ENCODE measurements around the gene CBX7. TPM values are rescaled to one million over a fixed set of nuclear protein-coding genes. Genes with fewer than 3 reads are reported as not detected.
A peak's percentile ranks its signal among the peaks of the same experiment; 100 is the strongest.

The CBX7 gene
- total and polyA plus RNA-seq, 2 donors (not counting 3 experiments of a cell fraction or from before 2014, with no cell fraction given), result 3.4 to 7.1 TPM

- POLR2A ChIA-PET, result interaction anchor here (0.8 to 1.4 kb wide), 2 partner anchors 169 to 170 kb away, joined by 3 to 4 read pairs; no protein-coding TSS in a partner anchor
- no peaks in the 10 kb centered on the region for H3K9me1 ChIP-seq (replicated peaks; ENCODE audit: control insufficient read depth, extremely low read depth, insufficient read depth, low read length)
- H3K27ac ChIP-seq (ENCODE audit: insufficient read depth, low read depth, low read length), result no peak overlapping the region
- H3K36me3 ChIP-seq (ENCODE audit: control insufficient read depth in 2 of 2, extremely low read depth in 1 of 2, insufficient read depth in 2 of 2, low read length in 2 of 2), result no peaks in the 10 kb centered on the region
- no peaks in the 10 kb centered on the region for H3K79me2 ChIP-seq (ENCODE audit: control insufficient read depth, insufficient read depth, low read length)
- intact Hi-C loops (cut with micrococcal nuclease) (no loop called here), dilution Hi-C loops (cut with MboI; ENCODE audit: extremely low pct_ligation_motif_present, low sequenced_read_pairs) (no loop called here)
- H3K9me3 ChIP-seq (replicated peaks; ENCODE audit: control insufficient read depth, insufficient read depth, low read length), result no peaks in the 10 kb centered on the region
- H2AFZ ChIP-seq (ENCODE audit: low read depth, low read length), result no peak overlapping the region
- DNase-seq (ENCODE audit: low read depth, low spot score), result peak; percentile 42
- CTCF ChIA-PET, result interaction anchor here (1.0 to 1.6 kb wide), 5 partner anchors 13 to 280 kb away, joined by 3 to 5 read pairs (median 3); no protein-coding TSS in a partner anchor
- TF ChIP-seq FOS (IDR thresholded peaks at IDR 0.05; ENCODE audit: borderline replicate concordance, insufficient read depth, low read length) (no peak), POLR2AphosphoS5 (IDR thresholded peaks at IDR 0.05; ENCODE audit: insufficient read depth, low read depth, low read length) (no peak), MAX (IDR thresholded peaks at IDR 0.05; ENCODE audit: insufficient read depth, insufficient read length) (no peak), POLR2A (IDR thresholded peaks at IDR 0.05; ENCODE audit: low read depth, low read length) (no peak), GATA2 (IDR thresholded peaks at IDR 0.05; ENCODE audit: insufficient read depth, insufficient read length, low read depth, low read length) (no peak), MYC (IDR thresholded peaks at IDR 0.05; ENCODE audit: low read depth, low read length) (no peak), EZH2 (IDR thresholded peaks at IDR 0.05; ENCODE audit: borderline replicate concordance, low read depth, low read length, severe bottlenecking) (no peak), JUN (IDR thresholded peaks at IDR 0.05; ENCODE audit: borderline replicate concordance, insufficient read depth, insufficient read length, low read depth) (no peak)
- TF ChIP-seq, protein P1, sequence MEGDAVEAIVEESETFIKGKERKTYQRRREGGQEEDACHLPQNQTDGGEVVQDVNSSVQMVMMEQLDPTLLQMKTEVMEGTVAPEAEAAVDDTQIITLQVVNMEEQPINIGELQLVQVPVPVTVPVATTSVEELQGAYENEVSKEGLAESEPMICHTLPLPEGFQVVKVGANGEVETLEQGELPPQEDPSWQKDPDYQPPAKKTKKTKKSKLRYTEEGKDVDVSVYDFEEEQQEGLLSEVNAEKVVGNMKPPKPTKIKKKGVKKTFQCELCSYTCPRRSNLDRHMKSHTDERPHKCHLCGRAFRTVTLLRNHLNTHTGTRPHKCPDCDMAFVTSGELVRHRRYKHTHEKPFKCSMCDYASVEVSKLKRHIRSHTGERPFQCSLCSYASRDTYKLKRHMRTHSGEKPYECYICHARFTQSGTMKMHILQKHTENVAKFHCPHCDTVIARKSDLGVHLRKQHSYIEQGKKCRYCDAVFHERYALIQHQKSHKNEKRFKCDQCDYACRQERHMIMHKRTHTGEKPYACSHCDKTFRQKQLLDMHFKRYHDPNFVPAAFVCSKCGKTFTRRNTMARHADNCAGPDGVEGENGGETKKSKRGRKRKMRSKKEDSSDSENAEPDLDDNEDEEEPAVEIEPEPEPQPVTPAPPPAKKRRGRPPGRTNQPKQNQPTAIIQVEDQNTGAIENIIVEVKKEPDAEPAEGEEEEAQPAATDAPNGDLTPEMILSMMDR (IDR thresholded peaks at IDR 0.05; ENCODE audit: extremely low read depth in 1 of 2, insufficient read depth in 1 of 2, low read depth in 1 of 2, low read length in 2 of 2), result no peak
- BruUV-seq (replicated peaks), result no TSS peak
- no peak for FAIRE-seq
- H3K9ac ChIP-seq (replicated peaks; ENCODE audit: extremely low read depth, insufficient read depth, low read length), result no peak overlapping the region
- no peak overlapping the region for H3K4me2 ChIP-seq (ENCODE audit: insufficient read depth, low read length)
- peaks cover 6 to 8% of the 10 kb centered on the region in 2 experiments for H3K27me3 ChIP-seq (ENCODE audit: control insufficient read depth in 2 of 2, insufficient read depth in 2 of 2, low read length in 2 of 2)
- no peak overlapping the region for H3K4me3 ChIP-seq (replicated peaks in 1 of 3; ENCODE audit: insufficient read depth in 1 of 3, low read depth in 1 of 3, low read length in 3 of 3)
- H4K20me1 ChIP-seq (replicated peaks; ENCODE audit: control insufficient read depth, extremely low read depth, insufficient read depth, low read length), result no peaks in the 10 kb centered on the region
- H3K4me1 ChIP-seq (ENCODE audit: control insufficient read depth, extremely low read depth, insufficient read depth, low read length), result peaks cover 11% of the 10 kb centered on the region
Measured at GRCh38 chr22:39148727-39149535, 3.5 kb downstream of the CBX7 start.

All from endothelial cell of umbilical vein (primary cell).